Psoas muscle (tissue), 8 donors: ENCODE data around the gene TXNDC8. TPM values are rescaled to one million over a fixed set of nuclear protein-coding genes. Genes with fewer than 3 reads are reported as not detected.

Experiments
- ATAC-seq, 4 donors: fragments of 200-7000 bp; cut with Tn5 transposase; one replicate each; pipeline ENCODE4 v1.9.1; 2020; ENCODE audit warnings: moderate library complexity in 3 of 4, mild to moderate bottlenecking in 2 of 4
- DNase-seq, 2 donors: peaks; one replicate each; pipeline ENCODE4 v3.0.0-alpha.2; 2020
- H3K27ac ChIP-seq: fragments of 200-600 bp; one replicate; pipeline ENCODE4 v1.8.0; 2022
- H3K27me3 ChIP-seq, 3 donors: fragments of 200-600 bp in 1 of 3; one replicate each; pipeline versions ENCODE4 v1.6.1 to v1.8.0; 2013 to 2022; ENCODE audit warnings: low read length in 2 of 3, mild to moderate bottlenecking in 2 of 3, moderate library complexity in 1 of 3; ENCODE audit not compliant: insufficient read depth in 3 of 3
- H3K36me3 ChIP-seq, 2 donors: fragments of 200-600 bp in 1 of 2; one replicate each; pipeline versions ENCODE4 v1.6.1 to v1.8.0; 2013 to 2022; ENCODE audit warnings: low read depth in 1 of 2, mild to moderate bottlenecking in 1 of 2, moderate library complexity in 1 of 2; ENCODE audit not compliant: insufficient read depth in 1 of 2
- H3K4me1 ChIP-seq: fragments of 200-600 bp; one replicate; pipeline ENCODE4 v1.8.0; 2022
- H3K4me3 ChIP-seq: fragments of 200-600 bp; one replicate; pipeline ENCODE4 v1.8.0; 2022; ENCODE audit warnings: mild to moderate bottlenecking
- H3K9me3 ChIP-seq: fragments of 200-600 bp; one replicate; pipeline ENCODE4 v1.8.0; 2022
- WGBS, 3 donors: extraction: QIAGEN DNeasy Blood & Tissue Kit; methylation state at CpG; one replicate each; pipeline versions ENCODE4 v1.1.6 to v1.1.7; 2013; 5-methylcytosine and 5-hydroxymethylcytosine counted together
- intact Hi-C, 2 donors: fragments of 100-400 bp; cut with DNase I; formaldehyde crosslinking; loops; one replicate each; pipeline versions ENCODE4 v1.11.0 to v1.14.2; 2022
- polyA plus RNA-seq, 3 donors: library from polyadenylated mRNA; stranded (reverse); fragments of 200-250 nt; gene quantifications; one replicate each; pipeline ENCODE4 v1.2.3, GENCODE V29; 2013
- total RNA-seq, 4 donors: library from RNA; stranded (reverse); fragmentation: NEBNext Ultra II Directional in 2 of 4; extraction: Animal tissue kit (Norgen Biotek cat#: 25700) in 2 of 4; gene quantifications; one replicate each; pipeline versions ENCODE4 v1.2.1 to v1.2.4, GENCODE V29; 2021 to 2023
- TF ChIP-seq, protein P1 (sequence below): fragments of 200-600 bp; IDR thresholded peaks from one replicate; pipeline ENCODE4 v1.8.0; 2022; ENCODE audit warnings: antibody characterized with exemption
- donor health status: healthy with polysubstance abuse.
- donor health status: DM: no; HTN: no; CAD: no; lungs with moderate emphysema.
- donor health status: Bipolar disorder and iron deficiency.
- donor health status: healthy.
- donor health status: DM: yes; HTN: yes; CAD: no.
- donor health status: DM: no; HTN: no; CAD: no.
- donor health status: DM: no; HTN: no; CAD: no.
- donor health status: DM: yes; HTN: yes; CAD: no.

Gene TXNDC8
- total and polyA plus RNA-seq, 7 donors, result not detected

DNA sequence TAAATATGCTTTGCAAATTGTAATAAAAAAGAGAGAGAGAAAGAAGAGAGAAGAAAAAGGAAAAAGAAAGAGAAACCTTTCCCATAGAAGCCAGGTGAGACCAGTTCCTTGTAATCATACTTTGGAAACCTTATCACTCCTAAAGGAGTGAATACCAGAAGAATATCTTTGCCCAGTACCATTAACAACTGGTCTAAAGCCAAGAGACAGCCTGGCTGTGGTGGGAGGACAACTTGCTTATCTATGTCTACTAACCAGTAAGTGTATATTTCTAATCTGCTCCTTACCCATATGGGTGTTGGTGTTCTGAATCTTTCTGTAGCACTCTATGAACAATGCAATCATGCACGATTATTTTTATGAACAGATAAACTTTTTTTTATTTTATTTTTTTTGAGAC lies 70.9 kb downstream of the TXNDC8 start:
- intact Hi-C loops, result no loop called here
- no peaks in the 10 kb centered on the region for H3K27me3 ChIP-seq
- TF ChIP-seq, protein P1, sequence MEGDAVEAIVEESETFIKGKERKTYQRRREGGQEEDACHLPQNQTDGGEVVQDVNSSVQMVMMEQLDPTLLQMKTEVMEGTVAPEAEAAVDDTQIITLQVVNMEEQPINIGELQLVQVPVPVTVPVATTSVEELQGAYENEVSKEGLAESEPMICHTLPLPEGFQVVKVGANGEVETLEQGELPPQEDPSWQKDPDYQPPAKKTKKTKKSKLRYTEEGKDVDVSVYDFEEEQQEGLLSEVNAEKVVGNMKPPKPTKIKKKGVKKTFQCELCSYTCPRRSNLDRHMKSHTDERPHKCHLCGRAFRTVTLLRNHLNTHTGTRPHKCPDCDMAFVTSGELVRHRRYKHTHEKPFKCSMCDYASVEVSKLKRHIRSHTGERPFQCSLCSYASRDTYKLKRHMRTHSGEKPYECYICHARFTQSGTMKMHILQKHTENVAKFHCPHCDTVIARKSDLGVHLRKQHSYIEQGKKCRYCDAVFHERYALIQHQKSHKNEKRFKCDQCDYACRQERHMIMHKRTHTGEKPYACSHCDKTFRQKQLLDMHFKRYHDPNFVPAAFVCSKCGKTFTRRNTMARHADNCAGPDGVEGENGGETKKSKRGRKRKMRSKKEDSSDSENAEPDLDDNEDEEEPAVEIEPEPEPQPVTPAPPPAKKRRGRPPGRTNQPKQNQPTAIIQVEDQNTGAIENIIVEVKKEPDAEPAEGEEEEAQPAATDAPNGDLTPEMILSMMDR, result no peak
- H3K4me3 ChIP-seq, result no peak overlapping the region
- no peak for ATAC-seq
- no peaks in the 10 kb centered on the region for H3K4me1 ChIP-seq
- no peak overlapping the region for H3K27ac ChIP-seq
- H3K9me3 ChIP-seq, result no peaks in the 10 kb centered on the region
- 34 to 41% methylated on average over 1 of the region's 1 CpG; no CpG with 5 or more reads in 1 of the 3 donors for WGBS, 3 donors
- no peak for DNase-seq
- no peaks in the 10 kb centered on the region for H3K36me3 ChIP-seq

DNA sequence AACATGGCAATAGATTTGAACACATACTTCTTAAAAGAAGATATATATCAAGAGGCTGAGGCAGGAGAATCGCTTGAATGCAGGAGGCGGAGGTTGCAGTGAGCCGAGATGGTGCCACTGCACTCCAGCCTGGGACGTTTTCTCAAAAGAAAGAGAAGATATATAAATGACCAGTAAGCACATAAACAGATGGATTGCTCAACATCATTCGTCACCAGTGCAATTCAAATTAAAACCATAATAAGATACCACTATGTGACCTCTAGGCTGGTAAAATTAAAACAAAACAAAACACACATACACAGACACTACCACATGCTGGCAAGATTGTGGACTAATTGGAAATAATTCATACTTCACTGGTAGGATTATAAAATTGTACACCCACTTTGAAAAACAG lies 76.0 kb downstream of the TXNDC8 start:
- WGBS, 3 donors, result 71 to 80% (median 77%) methylated on average over 5 of the region's 5 CpGs
- Histone ChIP-seq H3K4me3 (no peak overlapping the region), H3K4me1 (no peaks in the 10 kb centered on the region), H3K9me3 (no peaks in the 10 kb centered on the region), H3K36me3 (no peaks in the 10 kb centered on the region), H3K27me3 (no peaks in the 10 kb centered on the region), H3K27ac (no peak overlapping the region)
- ATAC-seq (no peak), DNase-seq (no peak)
- intact Hi-C loops, result no loop called here
- TF ChIP-seq, protein P1, result no peak

DNA sequence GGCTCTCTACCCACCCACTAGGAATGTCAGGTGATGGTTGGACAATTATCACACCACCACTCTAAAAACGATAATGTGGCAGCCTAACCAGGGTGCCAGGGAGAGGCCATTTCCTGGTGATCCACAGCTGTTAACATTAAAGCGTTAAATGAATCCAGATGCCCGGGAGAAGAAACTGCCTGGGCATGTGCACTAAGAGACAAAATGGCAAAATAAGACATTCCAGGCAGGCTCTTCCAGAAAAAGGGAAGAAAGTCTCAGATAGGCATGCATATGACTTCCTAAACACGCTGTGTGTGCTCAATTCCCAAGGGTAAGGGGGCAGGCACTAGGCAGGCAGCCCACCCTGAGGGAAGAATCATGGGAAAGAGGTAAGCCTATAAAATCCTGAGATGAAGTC lies 76.8 kb downstream of the TXNDC8 start:
- Histone ChIP-seq H3K36me3 (no peaks in the 10 kb centered on the region), H3K9me3 (no peaks in the 10 kb centered on the region), H3K27me3 (no peaks in the 10 kb centered on the region), H3K27ac (no peak overlapping the region), H3K4me3 (no peak overlapping the region), H3K4me1 (no peaks in the 10 kb centered on the region)
- DNase-seq, result no peak
- TF ChIP-seq, protein P1, result no peak
- WGBS, 3 donors, result 14 to 19% (median 16%) methylated on average over 4 of the region's 4 CpGs
- intact Hi-C loops, result no loop called here
- ATAC-seq, result no peak

DNA sequence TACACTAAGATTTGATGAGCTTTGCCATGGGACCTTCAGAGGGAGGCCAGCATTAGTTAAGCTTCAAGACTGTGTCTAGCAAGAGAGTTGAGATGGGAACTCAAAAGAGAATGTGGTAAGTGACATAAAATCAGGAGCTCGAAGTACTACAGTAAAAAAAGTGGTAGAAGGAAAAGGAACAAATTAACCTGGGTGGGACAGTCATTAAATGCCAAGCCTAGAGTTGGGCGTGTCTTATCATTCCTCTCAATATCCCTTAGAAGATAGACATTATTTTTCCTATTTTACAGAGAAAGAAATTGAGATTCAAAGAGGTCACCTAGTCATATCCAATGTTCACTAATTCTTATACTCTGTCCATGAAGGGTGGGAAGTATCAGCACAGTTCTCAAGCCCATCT lies 78.1 kb downstream of the TXNDC8 start:
- intact Hi-C loops, result no loop called here
- Histone ChIP-seq H3K27me3 (no peaks in the 10 kb centered on the region), H3K27ac (no peak overlapping the region), H3K4me3 (no peak overlapping the region), H3K9me3 (no peaks in the 10 kb centered on the region), H3K36me3 (no peaks in the 10 kb centered on the region), H3K4me1 (peaks cover 5% of the 10 kb centered on the region)
- TF ChIP-seq, protein P1, result no peak
- no peak for ATAC-seq
- WGBS, 3 donors, result 87 to 88% (median 87%) methylated on average over 2 of the region's 2 CpGs
- DNase-seq, result no peak

DNA sequence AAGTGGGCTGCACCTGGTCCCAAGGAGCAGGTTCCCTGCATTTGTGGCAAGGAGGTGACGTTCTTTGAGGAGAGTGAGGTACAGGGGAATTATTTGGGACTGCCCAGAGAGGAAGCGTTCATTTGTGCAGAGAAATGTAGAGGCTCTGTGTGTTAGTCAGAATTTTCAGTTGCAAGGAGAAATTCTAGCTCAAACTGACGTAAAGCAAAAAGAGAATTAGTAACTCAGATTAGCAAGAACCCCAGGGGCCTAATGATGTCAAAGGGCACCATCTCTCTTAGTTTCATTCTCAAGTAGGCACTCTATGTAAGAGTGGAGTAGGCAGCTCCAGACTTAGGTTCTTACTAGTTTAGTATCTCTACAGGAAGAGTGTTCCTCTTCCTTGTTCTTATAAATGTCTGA lies 79.0 kb downstream of the TXNDC8 start:
- Histone ChIP-seq H3K36me3 (no peaks in the 10 kb centered on the region), H3K4me1 (peaks cover 14% of the 10 kb centered on the region), H3K4me3 (no peak overlapping the region), H3K27ac (no peak overlapping the region), H3K27me3 (no peaks in the 10 kb centered on the region), H3K9me3 (no peaks in the 10 kb centered on the region)
- intact Hi-C loops, result no loop called here
- ATAC-seq (no peak), DNase-seq (no peak)
- TF ChIP-seq, protein P1, result no peak
- 95 to 97% (median 96%) methylated on average over 3 of the region's 3 CpGs for WGBS, 3 donors
